RWPE2 (cell line): ENCODE results near the gene POPDC2.

Source experiments
- ATAC-seq: fragments of 200-7000 bp; cut with Tn5 transposase; 3 replicates; pipeline ENCODE4 v1.9.1; 2021; ENCODE audit warnings: low read depth
- DNase-seq: peaks from one replicate; pipeline ENCODE4 v3.0.0-alpha.2; 2020; ENCODE audit warnings: low spot score
- H3K27ac ChIP-seq: fragments of 450-650 bp; 2 replicates; pipeline ENCODE4 v1.5.1; 2017; ENCODE audit warnings: mild to moderate bottlenecking; ENCODE audit not compliant: poor library complexity, severe bottlenecking
- H3K27me3 ChIP-seq: fragments of 250-450 bp; sonication (Bioruptor Pico); 2 replicates; pipeline ENCODE4 v1.5.1; 2021; ENCODE audit warnings: mild to moderate bottlenecking, moderate library complexity; ENCODE audit not compliant: insufficient read depth, poor library complexity, severe bottlenecking
- H3K36me3 ChIP-seq: fragments of 250-450 bp; sonication (Bioruptor Pico); 2 replicates; pipeline ENCODE4 v1.5.1; 2020; ENCODE audit warnings: low read depth, mild to moderate bottlenecking, moderate library complexity
- H3K4me1 ChIP-seq: fragments of 250-450 bp; sonication (Bioruptor Pico); 2 replicates; pipeline ENCODE4 v1.5.1; 2021; ENCODE audit warnings: mild to moderate bottlenecking, moderate library complexity; ENCODE audit not compliant: insufficient read depth, poor library complexity, severe bottlenecking
- H3K4me3 ChIP-seq: fragments of 250-450 bp; sonication (Bioruptor Pico); 2 replicates; pipeline ENCODE4 v1.5.1; 2021; ENCODE audit warnings: mild to moderate bottlenecking, moderate library complexity; ENCODE audit not compliant: severe bottlenecking
- H3K9me3 ChIP-seq: fragments of 250-450 bp; sonication (Bioruptor Pico); 2 replicates; pipeline ENCODE4 v1.5.1; 2021; ENCODE audit warnings: mild to moderate bottlenecking, moderate library complexity; ENCODE audit not compliant: severe bottlenecking
- CTCF ChIP-seq: fragments of 450-650 bp; IDR thresholded peaks from one replicate; pipeline ENCODE4 v1.5.1; 2017; ENCODE audit warnings: mild to moderate bottlenecking, moderate library complexity; ENCODE audit not compliant: poor library complexity, severe bottlenecking

Gene POPDC2

GRCh38 chr3:119613872-119614271, 46.5 kb downstream of the POPDC2 start:
- no peaks in the 10 kb centered on the region for H3K36me3 ChIP-seq
- no peaks in the 10 kb centered on the region for H3K4me1 ChIP-seq
- H3K27me3 ChIP-seq: no peaks in the 10 kb centered on the region
- ATAC-seq: no peak
- no peaks in the 10 kb centered on the region for H3K9me3 ChIP-seq
- DNase-seq: no peak
- no peak for TF ChIP-seq CTCF
- H3K27ac ChIP-seq: no peak overlapping the region
- no peak overlapping the region for H3K4me3 ChIP-seq

DNA sequence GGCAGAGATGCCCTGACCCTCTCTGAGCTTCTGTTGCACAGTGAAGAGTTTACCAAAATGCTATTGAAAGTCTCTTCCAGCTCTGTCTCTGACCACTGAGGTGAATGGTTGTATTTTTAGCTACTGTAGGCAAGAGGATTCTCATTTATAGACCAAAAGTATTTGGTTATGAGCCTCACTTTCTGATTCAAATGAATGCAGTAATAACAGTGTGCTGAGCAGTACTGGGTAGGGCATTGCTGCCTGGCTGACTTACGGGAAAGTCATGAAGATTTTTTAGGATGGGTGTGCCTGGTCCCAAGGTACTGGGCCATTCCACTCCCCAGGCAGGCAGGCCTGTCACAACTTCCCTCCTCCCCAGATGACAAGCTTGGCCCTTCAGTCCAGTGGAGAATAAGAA, 47.2 kb downstream of the POPDC2 start:
- DNase-seq (no peak), ATAC-seq (no peak)
- no peaks in the 10 kb centered on the region for H3K4me1 ChIP-seq
- H3K9me3 ChIP-seq: no peaks in the 10 kb centered on the region
- H3K36me3 ChIP-seq: no peaks in the 10 kb centered on the region
- no peak overlapping the region for H3K27ac ChIP-seq
- TF ChIP-seq CTCF: no peak
- H3K4me3 ChIP-seq: no peak overlapping the region
- H3K27me3 ChIP-seq: no peaks in the 10 kb centered on the region

DNA sequence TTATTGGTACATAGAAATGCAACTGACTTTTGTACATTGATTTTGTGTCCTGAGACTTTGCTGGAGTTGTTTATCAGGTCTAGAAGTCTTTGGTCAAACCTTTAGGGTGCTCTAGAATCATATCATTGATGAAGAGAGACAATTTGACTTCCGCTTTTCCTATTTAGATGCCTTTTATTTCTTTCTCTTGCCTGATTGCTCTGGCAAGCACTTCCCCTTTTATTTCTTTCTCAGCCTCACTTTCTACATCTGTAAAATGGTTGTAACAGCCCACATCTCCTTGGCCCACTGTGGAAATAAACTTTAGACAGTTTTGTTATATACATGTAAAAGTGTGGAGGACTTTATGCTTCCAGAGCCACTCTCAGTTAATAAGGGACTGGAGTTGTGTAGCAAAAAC, 48.7 kb downstream of the POPDC2 start:
- Histone ChIP-seq H3K9me3 (no peaks in the 10 kb centered on the region), H3K4me1 (no peaks in the 10 kb centered on the region), H3K27me3 (no peaks in the 10 kb centered on the region), H3K4me3 (no peak overlapping the region), H3K36me3 (no peaks in the 10 kb centered on the region), H3K27ac (no peak overlapping the region)
- no peak for TF ChIP-seq CTCF
- DNase-seq: no peak
- ATAC-seq: no peak

DNA sequence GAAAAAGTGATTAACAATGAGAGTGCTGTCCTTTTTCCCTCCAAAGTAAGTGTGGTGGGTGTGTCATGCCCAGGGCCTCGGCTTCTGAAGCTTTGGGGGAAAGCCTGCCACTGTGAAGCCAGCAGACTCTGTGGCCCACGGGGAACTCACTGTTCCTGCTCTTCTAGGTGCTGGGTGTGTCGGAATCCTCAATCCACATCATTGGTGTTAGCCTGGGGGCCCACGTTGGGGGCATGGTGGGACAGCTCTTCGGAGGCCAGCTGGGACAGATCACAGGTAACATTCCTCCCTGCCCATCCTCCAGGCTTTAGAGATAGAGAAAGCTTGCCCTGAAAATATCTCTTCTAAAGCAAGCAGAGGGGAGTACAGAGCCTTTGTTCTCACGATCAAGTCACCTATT, 51.1 kb downstream of the POPDC2 start:
- ATAC-seq (no peak), DNase-seq (no peak)
- Histone ChIP-seq H3K4me3 (no peak overlapping the region), H3K36me3 (no peaks in the 10 kb centered on the region), H3K27ac (no peak overlapping the region), H3K9me3 (no peaks in the 10 kb centered on the region), H3K4me1 (no peaks in the 10 kb centered on the region), H3K27me3 (no peaks in the 10 kb centered on the region)
- TF ChIP-seq CTCF: no peak

DNA sequence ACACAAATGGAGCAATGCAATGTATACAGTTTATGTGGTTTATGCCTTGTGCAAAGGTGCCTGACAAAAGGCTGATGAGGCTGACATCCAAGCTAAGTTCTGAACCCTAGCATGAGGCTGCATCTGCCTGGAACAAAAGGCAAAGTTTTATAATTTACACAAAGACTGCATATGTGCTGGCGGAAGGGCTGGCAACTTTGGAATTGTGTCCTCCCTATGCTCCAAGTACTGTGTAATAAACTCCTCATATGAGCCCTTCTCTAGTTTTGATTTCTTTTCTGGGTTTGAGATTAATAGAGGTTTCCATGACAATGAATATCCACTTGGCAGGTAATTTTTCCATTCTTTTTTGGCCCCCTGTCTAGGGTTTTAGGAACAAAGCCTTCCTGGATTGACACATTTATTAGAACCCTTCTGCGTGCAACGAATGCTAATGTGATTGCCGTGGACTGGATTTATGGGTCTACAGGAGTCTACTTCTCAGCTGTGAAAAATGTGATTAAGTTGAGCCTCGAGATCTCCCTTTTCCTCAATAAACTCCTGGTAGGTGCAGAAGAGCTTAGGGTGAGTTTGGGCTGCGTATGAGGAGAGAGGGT, 51.9 kb downstream of the POPDC2 start:
- Histone ChIP-seq H3K36me3 (no peaks in the 10 kb centered on the region), H3K27me3 (no peaks in the 10 kb centered on the region), H3K9me3 (no peaks in the 10 kb centered on the region), H3K4me1 (no peaks in the 10 kb centered on the region), H3K4me3 (no peak overlapping the region), H3K27ac (no peak overlapping the region)
- no peak for TF ChIP-seq CTCF
- no peak for ATAC-seq
- no peak for DNase-seq
